ENCODE data around the gene SLC2A13.
"Not testable (repeated sequence)": the region's sequence is repeated elsewhere in the genome, so short reads cannot be mapped to it uniquely, and the experiment has no call there.

Gene SLC2A13

DNA sequence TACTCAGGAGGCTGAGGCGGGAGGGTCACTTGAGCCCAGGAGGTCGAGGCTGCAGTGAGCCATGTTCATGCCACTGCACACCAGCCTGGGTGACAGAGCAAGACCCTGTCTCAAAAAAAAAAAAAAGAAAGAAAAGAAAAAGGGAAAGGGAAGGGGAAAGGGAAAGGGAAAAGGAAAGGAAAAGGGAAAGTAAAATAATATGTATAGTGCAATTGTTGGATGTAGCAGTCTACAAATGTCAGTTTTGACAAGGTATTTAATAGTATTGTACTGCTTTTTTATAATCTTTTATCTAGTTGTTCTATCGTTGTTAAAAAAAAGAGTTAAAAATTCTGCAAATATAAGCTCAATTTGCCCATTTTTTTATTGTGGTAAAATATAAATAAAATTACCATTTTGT, 67.3 kb downstream of the SLC2A13 start:
- DNase-seq (ENCODE audit: low read depth in 2 of 2), result no peak

DNA sequence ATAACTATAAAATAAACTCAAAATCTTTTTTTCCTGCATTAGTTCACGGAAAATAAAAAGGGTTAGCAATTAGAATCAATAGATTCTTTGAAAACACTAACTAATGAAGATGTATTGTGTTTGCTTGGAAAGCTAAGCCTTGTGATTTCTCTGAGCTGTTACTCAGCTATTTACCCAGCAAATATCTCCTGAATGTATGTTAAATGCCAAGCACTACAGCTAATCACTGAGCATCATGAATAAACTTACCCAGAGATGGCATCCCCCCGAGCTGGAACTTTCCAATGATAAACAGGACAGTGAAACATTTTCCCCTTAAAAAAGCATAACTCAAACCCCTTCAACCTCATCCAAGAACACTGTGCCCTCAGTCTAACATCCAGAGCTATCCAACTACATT, 71.2 kb downstream of the SLC2A13 start:
- no peak for DNase-seq (ENCODE audit: low read depth in 2 of 2)

DNA sequence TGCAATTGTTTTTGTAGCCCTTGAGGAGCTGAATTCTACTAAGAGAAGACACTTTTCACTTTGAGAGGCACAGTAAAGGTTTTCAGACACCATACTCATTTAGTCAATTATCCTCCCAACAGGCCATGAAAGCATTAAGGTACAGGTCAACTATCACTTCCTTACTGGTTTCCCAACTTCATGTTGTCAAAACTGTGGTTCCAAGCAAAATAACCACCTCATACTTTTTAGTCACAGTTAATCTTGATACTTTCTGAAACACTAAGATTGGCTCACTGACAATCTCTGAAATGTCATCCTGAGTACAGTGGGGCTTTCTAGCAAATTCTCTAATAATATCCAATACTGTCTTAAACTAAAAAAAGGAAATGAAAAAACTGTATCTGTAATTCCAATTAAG, 71.7 kb downstream of the SLC2A13 start:
- DNase-seq (ENCODE audit: low read depth in 2 of 2), result no peak

DNA sequence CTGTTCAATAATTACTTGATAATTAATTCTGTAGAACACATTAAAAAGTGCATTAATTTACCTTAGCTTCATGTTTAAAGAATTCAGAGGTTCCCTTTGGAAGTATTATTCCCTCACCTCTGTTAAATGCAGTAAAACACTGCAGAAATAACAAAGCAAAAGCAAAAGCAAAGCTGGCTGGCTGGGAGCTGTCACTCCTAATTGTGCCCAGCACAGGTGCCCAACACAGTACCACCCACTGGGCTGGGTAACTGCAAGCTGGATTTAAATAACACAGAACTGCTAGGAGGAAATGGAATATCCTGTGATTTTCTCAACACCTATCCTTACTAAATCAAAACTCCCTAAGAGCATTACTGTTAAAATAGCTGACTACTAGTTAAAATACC, 72.6 kb downstream of the SLC2A13 start:
- DNase-seq (ENCODE audit: low read depth in 2 of 2), result no peak

DNA sequence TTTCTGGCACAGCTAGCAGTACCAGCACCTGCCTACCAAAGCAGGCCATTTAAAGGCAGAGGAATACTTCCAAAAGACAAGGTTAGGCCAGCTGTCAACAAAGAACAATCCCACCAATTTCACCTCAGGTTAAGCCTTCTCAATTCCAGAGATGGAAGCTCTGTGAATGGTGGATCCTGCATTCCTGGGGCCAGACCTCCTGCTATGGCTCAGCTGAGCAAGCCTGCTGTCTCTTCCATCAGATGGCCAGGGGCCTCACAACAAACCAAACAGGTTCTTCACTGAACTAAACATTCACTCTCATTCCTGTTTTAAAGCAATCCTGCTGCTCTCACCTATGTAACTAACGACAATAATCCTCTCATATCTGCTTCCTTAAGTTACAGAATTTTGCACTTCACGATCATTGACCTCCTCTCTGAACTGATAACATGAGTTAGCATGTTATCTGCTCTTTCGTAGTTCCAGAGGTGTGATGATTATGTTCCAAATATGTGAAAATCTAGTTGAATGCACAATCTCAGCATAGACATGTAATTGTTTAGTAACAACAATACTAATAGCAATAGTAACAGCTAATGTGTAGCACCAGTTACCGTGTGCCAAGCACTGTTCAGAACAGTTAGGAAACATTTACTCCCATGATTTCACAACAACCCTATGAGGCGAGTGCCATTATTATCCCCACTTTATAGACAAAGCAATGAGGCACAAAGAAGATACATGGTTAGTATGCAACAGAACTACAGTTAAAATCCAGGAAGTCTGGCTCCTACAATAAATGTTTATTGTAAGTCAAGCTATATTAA, 73.2 kb downstream of the SLC2A13 start:
- DNase-seq (ENCODE audit: low read depth in 2 of 2), result no peak

DNA sequence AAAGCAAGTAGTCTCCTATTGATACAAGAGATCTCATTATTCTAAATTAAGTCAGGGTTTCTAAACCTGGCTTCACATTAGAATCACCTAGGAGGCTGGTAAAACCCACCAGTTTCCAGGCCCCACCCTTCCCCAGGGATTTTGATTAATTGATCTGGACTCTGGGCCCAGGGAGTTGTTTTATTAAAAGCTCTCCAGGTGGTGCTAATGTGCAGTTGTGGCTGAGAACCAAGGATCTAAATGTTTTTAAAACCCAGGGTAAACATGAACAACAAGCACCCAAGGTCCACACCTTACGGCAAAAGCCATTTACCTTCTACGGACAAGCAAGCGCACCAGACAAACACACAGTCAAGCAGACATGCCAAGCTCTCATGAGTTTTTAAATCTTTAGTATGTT, 73.9 kb downstream of the SLC2A13 start:
- DNase-seq (ENCODE audit: low read depth in 2 of 2), result no peak

DNA sequence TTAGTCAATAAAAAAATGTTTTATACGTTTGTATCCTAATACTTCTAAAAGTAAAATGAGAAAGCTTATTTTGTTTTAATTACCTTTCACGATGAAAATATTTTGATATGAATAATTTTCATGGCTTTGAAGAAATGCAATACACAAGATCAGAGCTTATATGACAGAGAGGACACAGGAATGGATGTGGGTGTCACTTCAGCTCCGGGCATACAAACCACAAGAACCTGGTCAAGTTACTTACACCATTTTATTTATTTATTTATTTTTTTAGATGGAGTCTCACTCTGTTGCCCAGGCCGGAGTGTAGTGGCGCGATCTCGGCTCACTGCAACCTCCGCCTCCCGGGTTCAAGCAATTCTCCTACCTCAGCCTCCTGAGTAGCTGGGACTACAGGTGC, 74.9 kb downstream of the SLC2A13 start:
- DNase-seq (ENCODE audit: low read depth in 2 of 2), result not testable (repeated sequence)

DNA sequence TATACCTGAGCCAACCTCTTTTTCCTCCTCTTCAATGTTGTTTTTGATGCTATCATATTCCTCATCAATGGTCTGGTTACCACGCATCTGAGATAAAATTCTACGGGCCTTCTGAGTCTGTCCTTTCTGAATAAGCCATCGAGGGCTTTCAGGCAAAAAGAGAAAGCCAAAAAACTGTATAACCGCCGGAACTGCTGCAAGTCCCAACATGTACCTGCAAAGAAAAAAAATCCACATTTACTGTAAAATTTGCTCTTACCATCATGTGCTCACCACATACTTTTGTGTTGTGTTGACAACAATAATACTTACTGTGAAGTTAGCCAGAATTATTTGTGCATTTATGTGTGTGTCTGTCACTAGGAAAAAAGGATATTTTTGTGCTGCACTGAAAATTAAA, 77.6 kb downstream of the SLC2A13 start:
- no peak for DNase-seq (ENCODE audit: low read depth in 2 of 2)

DNA sequence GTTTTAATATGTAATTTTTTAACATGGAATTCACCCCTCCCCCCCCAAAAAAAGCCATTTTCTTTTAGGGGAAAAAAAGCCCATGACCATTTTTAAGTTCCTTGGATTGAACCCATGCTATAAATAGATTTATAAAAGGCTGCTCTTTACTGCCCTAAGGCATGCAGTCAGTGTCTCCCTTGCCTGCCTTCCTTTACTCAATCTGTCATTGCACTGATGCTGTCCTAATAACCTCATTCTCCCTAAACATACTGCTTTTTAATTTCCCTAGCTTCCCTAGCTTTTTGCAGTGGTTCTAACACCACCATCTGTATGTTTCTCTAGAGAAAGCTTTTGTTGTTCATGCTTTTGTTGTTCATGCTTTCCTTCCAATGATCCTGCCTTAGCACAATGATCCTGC, 83.0 kb downstream of the SLC2A13 start:
- no peak for DNase-seq (ENCODE audit: low read depth in 2 of 2)

DNA sequence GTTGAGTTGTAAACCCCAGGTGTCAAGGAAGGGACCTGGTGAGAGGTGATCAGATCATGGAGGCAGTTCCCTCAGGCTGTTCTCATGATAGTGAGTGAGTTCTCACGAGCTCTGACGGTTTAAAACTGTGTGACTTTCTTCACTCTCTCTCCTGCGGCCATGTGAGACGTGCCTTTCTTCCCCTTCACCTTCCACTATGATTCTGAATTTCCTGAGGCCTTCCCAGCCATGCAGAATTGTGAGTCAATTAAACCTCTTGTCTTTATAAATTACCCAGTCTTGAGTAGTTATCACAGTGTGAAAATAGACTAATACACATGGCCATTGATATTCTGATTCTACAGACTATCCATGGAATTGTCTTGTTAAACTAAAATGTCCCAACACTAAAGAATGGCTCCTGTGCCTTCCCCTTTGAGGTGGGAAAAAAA, 85.6 kb downstream of the SLC2A13 start:
- no peak for DNase-seq (ENCODE audit: low read depth in 2 of 2)

DNA sequence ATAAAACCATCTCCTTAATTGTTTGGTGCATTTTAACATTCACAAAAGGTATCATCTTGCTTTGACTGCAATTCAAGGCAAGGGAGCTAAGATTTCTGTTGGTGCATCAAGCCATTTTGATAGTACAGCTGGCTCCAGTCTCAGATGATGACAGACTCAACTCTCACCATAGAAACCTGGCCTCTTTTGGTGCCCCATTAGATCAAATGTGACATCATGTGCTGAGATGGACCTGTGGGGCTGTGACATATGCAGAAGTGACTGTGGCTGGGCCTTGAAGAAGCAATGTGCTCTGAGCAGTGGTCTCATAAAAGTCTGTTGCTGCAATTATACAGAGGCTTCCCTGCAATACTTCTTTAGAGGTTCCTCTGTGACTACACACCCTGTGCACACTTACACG, 88.4 kb downstream of the SLC2A13 start:
- no peak for DNase-seq (ENCODE audit: low read depth in 2 of 2)

DNA sequence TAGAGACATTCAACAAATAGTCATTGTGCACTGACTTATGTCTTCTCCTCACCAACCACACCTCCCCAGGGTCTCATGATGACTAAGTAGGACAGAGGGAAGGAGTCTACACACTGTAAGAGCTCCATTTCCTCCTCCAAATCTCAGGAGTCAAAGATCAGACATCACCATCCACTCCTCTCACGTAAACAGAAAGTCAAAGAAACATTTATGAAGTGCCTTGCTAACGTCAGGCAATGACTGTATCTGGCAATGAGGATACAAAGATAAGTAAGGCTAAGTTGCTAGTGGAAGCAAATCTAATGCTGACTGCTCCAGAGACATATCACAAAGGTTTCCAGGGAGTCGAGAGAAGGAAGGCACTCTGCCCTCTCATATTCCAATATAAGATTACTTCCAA, 88.9 kb downstream of the SLC2A13 start:
- peak in 1 of 2 experiments; percentile 6 for DNase-seq (ENCODE audit: low read depth in 2 of 2)

DNA sequence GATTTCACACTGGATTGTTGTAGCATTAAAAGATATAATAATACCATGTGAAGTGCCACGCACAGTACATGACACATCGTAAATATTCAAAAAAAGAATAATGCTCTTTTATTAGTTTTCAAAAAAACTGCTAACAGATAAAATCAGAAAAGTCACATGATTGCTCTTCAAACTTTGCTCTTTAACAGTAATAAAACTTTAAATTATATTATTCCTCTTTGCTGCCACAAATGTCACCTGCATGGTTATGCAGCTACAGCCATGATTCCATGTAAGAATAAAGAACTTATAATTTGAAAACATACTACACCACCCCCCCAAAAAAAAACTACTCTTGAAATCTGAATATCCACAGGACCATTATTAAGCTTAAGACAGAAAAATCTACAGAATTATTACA, 90.0 kb downstream of the SLC2A13 start:
- no peak for DNase-seq (ENCODE audit: low read depth in 2 of 2)

DNA sequence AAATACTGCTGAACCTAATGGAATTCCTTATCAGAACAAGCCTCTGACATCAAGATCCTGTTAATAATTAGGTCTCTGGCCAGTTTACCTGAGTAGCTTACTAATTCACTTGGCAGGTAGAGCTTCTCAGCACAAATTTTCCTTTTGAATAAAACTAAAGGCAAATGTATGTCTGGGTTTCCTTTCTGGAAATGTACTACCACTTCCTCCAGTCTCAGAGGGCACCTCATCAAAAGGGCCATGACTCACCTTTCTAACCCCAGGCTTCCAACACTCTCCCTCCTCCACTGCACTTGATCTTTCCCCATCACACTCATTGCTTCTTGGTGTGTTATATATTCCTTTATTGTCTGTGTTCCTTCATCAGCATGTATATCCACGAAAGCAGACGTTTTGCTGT, 90.5 kb downstream of the SLC2A13 start:
- no peak for DNase-seq (ENCODE audit: low read depth in 2 of 2)

DNA sequence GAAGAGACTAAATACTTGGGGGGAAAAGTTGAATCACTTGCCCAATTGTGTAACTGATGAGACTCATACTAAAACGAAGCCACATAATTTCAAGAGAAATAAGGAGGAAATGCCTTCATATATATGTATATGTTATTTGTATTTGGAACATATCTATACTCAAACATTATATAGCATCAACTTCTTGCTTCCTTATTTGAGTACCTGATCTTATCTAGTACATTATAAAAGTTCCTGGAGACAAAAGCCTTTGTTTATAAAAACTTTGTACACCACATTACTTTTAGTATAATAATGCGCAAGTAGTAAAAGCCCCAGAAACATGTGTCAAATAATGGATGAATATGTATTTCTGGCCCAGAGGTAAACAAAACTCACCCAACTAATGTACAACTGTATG, 92.0 kb downstream of the SLC2A13 start:
- DNase-seq (ENCODE audit: low read depth in 2 of 2), result no peak

DNA sequence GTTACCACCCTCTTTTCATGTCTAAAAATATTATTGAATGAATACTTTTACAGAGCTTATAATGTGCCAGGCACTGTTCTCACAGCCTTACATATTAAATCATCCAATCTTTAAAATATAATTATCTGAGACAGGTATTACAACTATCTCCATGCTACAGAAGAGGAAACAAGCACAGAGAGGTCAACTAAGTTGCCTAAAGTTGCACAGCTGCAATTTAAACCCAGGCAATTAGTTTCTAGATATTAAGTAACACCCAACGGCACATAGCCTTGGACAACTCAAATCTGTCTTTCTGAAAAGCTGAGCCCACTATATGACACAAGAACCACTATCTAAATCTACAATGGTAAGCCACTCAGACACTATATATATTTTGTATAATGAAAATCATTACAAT, 92.6 kb downstream of the SLC2A13 start:
- DNase-seq (ENCODE audit: low read depth in 2 of 2), result no peak

DNA sequence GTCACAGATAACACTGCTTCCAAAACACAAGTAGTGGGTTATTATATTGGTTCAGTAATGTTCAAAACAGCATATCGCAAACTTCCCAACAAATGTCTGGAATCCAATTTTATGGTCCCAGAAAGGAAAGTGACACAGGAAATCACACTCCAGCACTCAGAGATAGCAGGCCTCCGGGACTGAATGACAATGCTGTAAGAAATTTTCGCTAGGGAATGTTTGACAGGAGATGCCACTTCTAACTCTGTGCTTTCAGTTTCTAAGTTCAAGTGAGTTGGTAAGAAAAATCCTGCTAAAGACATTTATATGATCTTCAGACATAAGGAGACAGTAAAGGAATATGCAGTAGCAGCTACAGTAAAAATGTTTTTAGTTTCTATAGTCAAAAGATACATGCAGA, 93.2 kb downstream of the SLC2A13 start:
- no peak for DNase-seq (ENCODE audit: low read depth in 2 of 2)

DNA sequence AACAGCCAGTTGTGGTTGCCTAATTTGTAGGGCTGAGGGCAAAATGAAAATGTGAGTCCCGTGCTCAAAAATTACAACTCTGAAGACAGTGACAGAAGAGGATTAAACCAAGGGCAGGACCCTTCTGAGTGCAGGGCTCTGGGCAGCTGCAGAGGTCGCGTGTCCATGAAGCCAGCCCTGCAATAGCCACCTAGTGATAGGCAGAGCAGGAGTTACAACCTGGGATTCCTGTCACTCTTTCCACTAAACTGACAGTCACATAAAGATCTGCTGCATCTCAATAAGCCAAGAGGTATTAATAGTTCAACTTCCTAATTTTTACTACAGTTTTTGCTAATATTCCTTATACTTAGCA, 94.1 kb downstream of the SLC2A13 start:
- no peak for DNase-seq (ENCODE audit: low read depth in 2 of 2)

DNA sequence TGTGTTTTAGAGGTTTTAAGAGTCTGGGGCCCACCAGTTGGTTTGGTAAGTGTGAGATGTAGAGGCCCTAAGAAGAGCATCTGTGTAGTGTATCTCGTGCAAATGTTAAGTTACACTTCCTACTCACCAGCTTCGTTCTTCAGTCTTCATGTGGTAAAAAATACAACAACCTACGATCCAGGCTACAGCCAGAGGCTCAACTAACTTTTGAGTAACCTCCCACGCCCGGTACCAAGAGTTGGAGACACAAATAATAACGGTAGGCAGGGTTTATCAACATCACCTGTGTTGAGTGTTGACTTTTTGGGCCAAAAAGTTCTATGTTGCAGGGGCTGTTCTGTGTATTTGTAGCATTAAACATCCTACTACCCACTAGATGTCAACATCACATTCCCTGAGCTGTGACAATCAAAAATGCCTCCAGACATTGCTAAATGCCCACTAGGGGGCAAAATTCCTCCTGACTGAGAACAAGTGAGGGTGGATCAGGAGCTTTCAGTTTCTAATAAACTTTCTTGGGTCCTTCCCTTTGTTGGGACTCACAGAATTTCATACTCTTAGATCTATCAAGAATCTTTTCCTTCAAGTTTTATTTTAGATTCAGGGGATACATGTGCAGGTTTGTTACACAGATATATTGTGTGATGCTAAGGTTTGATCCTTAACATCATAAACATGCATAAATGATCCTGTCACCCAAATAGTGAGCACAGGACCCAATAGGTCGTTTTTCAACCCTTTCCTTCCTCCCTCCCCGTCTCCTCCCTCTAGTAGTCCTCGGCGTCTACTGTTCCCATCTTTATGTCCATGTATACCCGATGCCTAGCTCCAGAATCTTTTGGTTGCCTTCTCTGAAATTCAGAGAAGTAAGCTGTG, 94.7 kb downstream of the SLC2A13 start:
- peak; percentile 25 to 31 for DNase-seq (ENCODE audit: low read depth in 2 of 2)

DNA sequence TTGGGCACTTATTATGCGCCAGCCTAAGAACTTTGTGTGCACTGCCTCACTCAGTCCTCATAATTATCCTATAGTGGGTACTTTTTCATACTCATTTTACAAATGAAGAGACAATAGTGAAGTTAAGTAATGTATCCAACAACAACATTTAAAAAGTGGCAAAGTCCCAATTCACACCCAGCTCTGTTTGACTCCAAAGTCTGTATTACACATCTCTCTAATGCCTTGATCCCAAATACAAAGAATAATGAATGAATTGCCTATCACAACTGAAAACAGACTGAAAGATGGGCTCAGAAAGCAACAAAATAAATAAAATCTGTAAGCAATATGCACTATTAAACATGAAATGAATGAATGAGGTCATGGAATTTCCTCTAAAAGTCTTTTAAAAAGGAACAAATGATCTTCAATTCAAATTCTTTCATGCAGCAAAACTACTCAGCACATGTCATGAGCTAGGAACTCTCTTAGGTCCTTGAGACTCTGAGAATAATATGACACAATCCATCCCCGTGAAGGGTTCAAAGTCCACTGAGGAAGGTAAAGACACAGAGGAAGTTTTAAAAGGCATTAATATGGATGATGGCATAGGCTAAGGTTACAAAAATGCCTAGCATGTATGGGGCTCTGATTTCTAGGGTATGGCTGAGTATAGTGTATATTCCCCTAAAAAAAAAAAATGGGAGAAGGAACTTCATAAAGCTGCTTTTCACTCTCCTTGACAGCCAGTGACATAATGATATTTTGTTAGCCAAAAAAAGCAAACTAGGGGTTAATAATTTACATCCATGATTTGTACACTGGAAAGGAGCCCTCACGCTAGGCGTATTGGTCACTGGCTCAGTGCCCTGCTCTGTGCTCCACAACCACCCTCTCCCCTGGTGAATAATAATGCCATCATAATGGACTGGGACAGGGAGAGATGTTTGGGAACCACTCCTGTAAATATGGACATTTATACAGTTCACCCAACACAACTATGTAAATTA, 103.4 kb downstream of the SLC2A13 start:
- DNase-seq (ENCODE audit: low read depth in 2 of 2), result no peak

DNA sequence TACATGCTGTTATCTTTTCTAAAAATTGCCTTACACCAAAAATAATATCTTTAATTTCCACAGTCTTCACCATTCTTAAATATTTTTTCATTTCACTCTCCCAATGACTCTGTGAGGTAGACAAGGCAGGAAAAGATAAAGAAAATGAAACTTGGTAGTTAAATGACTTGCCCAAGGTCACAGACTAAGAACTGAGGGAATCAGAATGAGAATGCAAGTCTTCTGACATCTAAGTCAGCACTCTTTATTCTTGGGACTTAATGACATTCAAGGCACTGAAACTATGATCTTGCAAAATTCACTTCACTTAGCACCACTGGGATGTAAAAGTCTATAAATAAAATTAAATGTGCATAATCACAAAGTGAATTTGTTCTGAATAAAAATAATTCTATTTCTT, 104.5 kb downstream of the SLC2A13 start:
- no peak for DNase-seq (ENCODE audit: low read depth in 2 of 2)

DNA sequence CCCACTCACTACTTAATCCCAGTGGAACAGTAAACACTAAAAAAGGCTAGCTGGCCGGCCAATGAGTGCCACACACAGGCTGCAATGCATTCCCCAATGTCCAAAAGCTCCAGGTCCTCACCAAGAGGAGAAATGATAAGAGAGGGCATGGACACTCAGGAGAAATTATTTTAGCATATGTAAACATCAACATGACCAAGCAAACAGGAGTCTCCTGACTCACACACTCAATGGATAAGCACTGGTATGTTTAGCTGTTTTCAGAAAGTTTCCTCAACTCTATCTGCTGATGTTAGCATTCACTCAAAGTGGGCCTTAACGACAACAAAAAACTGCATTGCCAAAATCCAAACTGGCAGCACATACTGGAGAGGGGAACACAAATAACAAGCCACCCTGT, 105.0 kb downstream of the SLC2A13 start:
- no peak for DNase-seq (ENCODE audit: low read depth in 2 of 2)
